HCT116 (cell line): ENCODE data around the gene CNN1. TPM values are rescaled to one million over a fixed set of nuclear protein-coding genes. Genes with fewer than 3 reads are reported as not detected.

Experiments
- ATAC-seq: fragments of 200-7000 bp; cut with Tn5 transposase; 2 replicates; pipeline ENCODE4 v1.9.1; 2020; ENCODE audit warnings: mild to moderate bottlenecking, moderate library complexity
- BruUV-seq: library from RNA; stranded (reverse); fragments of 400-500 nt; replicated peaks from 2 replicates; lab custom pipeline; 2021; lab: Mats Ljungman, UMichigan
- CTCF ChIA-PET: fragments of 300-600 bp; sonication (Branson Sonifier 250); formaldehyde crosslinking; loops from one replicate; lab custom pipeline; 2021; ENCODE audit warnings: antibody characterized with exemption; lab: Charles Lee
- POLR2A ChIA-PET: fragments of 300-600, 350-600 bp; sonication (Branson Sonifier 250); formaldehyde crosslinking; loops from one replicate; lab custom pipeline; 2021; ENCODE audit warnings: antibody characterized with exemption; lab: Charles Lee
- RAD21 ChIA-PET, 2 experiments: fragments of 300-600 bp; sonication (Branson Sonifier 250); formaldehyde crosslinking; loops; one replicate each; lab custom pipeline; 2023; ENCODE audit warnings: low total read pairs in 2 of 2; ENCODE audit not compliant: uncharacterized antibody in 2 of 2, unreplicated experiment in 2 of 2, low non-redundant PET in 1 of 2; lab: Charles Lee
- DNase-seq: peaks from one replicate; pipeline ENCODE4 v3.0.0-alpha.2; 2010; ENCODE audit warnings: low read depth, low spot score
- H2AFZ ChIP-seq: fragments of 200-600 bp; shearing (Covaris generic), sonication (generic); 2 replicates; pipeline ENCODE4 v1.6.1; 2017; ENCODE audit warnings: low read depth, mixed run types, mixed read lengths, antibody characterized with exemption, low read length; ENCODE audit not compliant: poor library complexity, severe bottlenecking
- H3K27ac ChIP-seq: 2 replicates; pipeline ENCODE4 v1.5.1; 2012; ENCODE audit warnings: low read depth, low read length
- H3K27me3 ChIP-seq: fragments of 200-600 bp; sonication (generic); 2 replicates; pipeline ENCODE4 v1.6.1; 2016; ENCODE audit warnings: mixed run types, low read length, mixed read lengths; ENCODE audit not compliant: insufficient read depth
- H3K36me3 ChIP-seq, 2 experiments: fragments of 200-500 bp in 1 of 2; fragments of 200-600 bp in 1 of 2; sonication (Bioruptor generic) in 1 of 2; sonication (generic) in 1 of 2; 2 replicates each; pipeline versions ENCODE4 v1.5.1 to v1.6.1; 2014 to 2016; ENCODE audit warnings: low read length in 2 of 2, inconsistent platforms in 1 of 2, mixed read lengths in 1 of 2, mixed run types in 1 of 2; ENCODE audit not compliant: insufficient read depth in 2 of 2, control insufficient read depth in 1 of 2
- H3K4me1 ChIP-seq, 2 experiments: fragments of 200-600 bp in 1 of 2; sonication (generic) in 1 of 2; 2 replicates each; pipeline versions ENCODE4 v1.5.1 to v1.6.1; 2012 to 2017; ENCODE audit warnings: low read length in 2 of 2, inconsistent platforms in 1 of 2, mild to moderate bottlenecking in 1 of 2, mixed read lengths in 1 of 2, mixed run types in 1 of 2, moderate library complexity in 1 of 2; ENCODE audit not compliant: insufficient read depth in 2 of 2, control insufficient read depth in 1 of 2
- H3K4me2 ChIP-seq: fragments of 200-600 bp; sonication (generic); 2 replicates; pipeline ENCODE4 v1.6.1; 2017; ENCODE audit warnings: mixed run types, low read length, mixed read lengths
- H3K4me3 ChIP-seq, 2 experiments: fragments of 200-600 bp in 1 of 2; sonication (generic) in 1 of 2; replicated peaks in 1 of 2; 2 replicates each; pipeline ENCODE4 v1.5.1; 2011 to 2016; ENCODE audit warnings: low read length in 2 of 2, control low read depth in 1 of 2, low read depth in 1 of 2, mild to moderate bottlenecking in 1 of 2, mixed read lengths in 1 of 2, mixed run types in 1 of 2
- H3K79me2 ChIP-seq: fragments of 200-600 bp; sonication (generic); 2 replicates; pipeline ENCODE4 v1.6.1; 2017; ENCODE audit warnings: mild to moderate bottlenecking, mixed run types, low read length, moderate library complexity, mixed read lengths; ENCODE audit not compliant: insufficient read depth
- H3K9ac ChIP-seq: fragments of 200-600 bp; sonication (generic); 2 replicates; pipeline ENCODE4 v1.6.1; 2016; ENCODE audit warnings: low read length, mixed read lengths
- H3K9me2 ChIP-seq: fragments of 200-600 bp; sonication (generic), shearing (Covaris generic); 2 replicates; pipeline ENCODE4 v1.6.1; 2017; ENCODE audit warnings: mixed run types, mild to moderate bottlenecking, moderate library complexity; ENCODE audit not compliant: insufficient read depth
- H3K9me3 ChIP-seq, 2 experiments: fragments of 200-500 bp in 1 of 2; fragments of 200-600 bp in 1 of 2; sonication (Bioruptor generic) in 1 of 2; sonication (generic) in 1 of 2; 2 replicates each; pipeline ENCODE4 v1.6.1; 2014 to 2017; ENCODE audit warnings: low read length in 2 of 2, mixed read lengths in 2 of 2, inconsistent platforms in 1 of 2, low read depth in 1 of 2, mild to moderate bottlenecking in 1 of 2, mixed run types in 1 of 2, moderate library complexity in 1 of 2; ENCODE audit not compliant: control insufficient read depth in 1 of 2, insufficient read depth in 1 of 2
- H4K20me1 ChIP-seq: fragments of 200-600 bp; sonication (generic), shearing (Covaris generic); 2 replicates; pipeline ENCODE4 v1.6.1; 2017; ENCODE audit warnings: mixed run types, mild to moderate bottlenecking, moderate library complexity; ENCODE audit not compliant: insufficient read depth
- ATF3 ChIP-seq: IDR thresholded peaks from 2 replicates; pipeline ENCODE4 v1.6.1; 2012
- CTCF ChIP-seq, 3 experiments: fragments of 200-600 bp in 1 of 3; sonication (generic) in 1 of 3; IDR thresholded peaks in 2 of 3; conservative IDR thresholded peaks in 1 of 3; 2 replicates each; pipeline ENCODE4 v1.5.1; 2012 to 2017; ENCODE audit warnings: low read depth in 2 of 3, low read length in 2 of 3, antibody characterized with exemption in 1 of 3, borderline replicate concordance in 1 of 3, control low read depth in 1 of 3, mild to moderate bottlenecking in 1 of 3, mixed read lengths in 1 of 3, mixed run types in 1 of 3, moderate library complexity in 1 of 3; ENCODE audit not compliant: insufficient read depth in 1 of 3
- EGR1 ChIP-seq: IDR thresholded peaks from 2 replicates; pipeline ENCODE4 v1.6.1; 2012; ENCODE audit warnings: low read depth
- ELF1 ChIP-seq: IDR thresholded peaks from 2 replicates; pipeline ENCODE4 v1.6.1; 2012; ENCODE audit warnings: low read depth, borderline replicate concordance
- EZH2 ChIP-seq: fragments of 200-600 bp; sonication (generic); IDR thresholded peaks from 2 replicates; pipeline ENCODE4 v1.6.1; 2017; ENCODE audit warnings: antibody characterized with exemption, mixed run types
- FOSL1 ChIP-seq: IDR thresholded peaks from 2 replicates; pipeline ENCODE4 v1.6.1; 2012; ENCODE audit warnings: low read depth
- MAX ChIP-seq: IDR thresholded peaks from 2 replicates; pipeline ENCODE4 v1.6.1; 2012
- REST ChIP-seq: IDR thresholded peaks from 2 replicates; pipeline ENCODE4 v1.6.1; 2012; ENCODE audit warnings: low read depth
- SIN3A ChIP-seq: IDR thresholded peaks from 2 replicates; pipeline ENCODE4 v1.6.1; 2012; ENCODE audit warnings: low read depth
- SP1 ChIP-seq: IDR thresholded peaks from 2 replicates; pipeline ENCODE4 v1.6.1; 2012; ENCODE audit warnings: low read depth
- SRF ChIP-seq: IDR thresholded peaks from 2 replicates; pipeline ENCODE4 v1.6.1; 2012; ENCODE audit warnings: low read depth
- ZBTB33 ChIP-seq: IDR thresholded peaks from 2 replicates; pipeline ENCODE4 v1.6.1; 2011; ENCODE audit warnings: mild to moderate bottlenecking, low read length, moderate library complexity; ENCODE audit not compliant: insufficient replicate concordance; ENCODE audit errors: extremely low read depth
- intact Hi-C: fragments of 100-400 bp; cut with micrococcal nuclease; formaldehyde crosslinking; loops from 2 replicates; pipeline ENCODE4 v1.10.0; 2022
- total RNA-seq: library from RNA; stranded (reverse); gene quantifications from one replicate; pipeline ENCODE4 v1.2.1, GENCODE V29; 2021; ENCODE audit not compliant: unreplicated experiment

The CNN1 gene
- total RNA-seq, 1 experiment from 2014 or later = 0.64 TPM

- POLR2A ChIA-PET = no interaction called here
- intact Hi-C loops = no loop called here
- no peaks in the 10 kb centered on the region for H3K4me1 ChIP-seq
- no peak overlapping the region for H3K4me3 ChIP-seq
- TF ChIP-seq ELF1 (no peak), FOSL1 (no peak), EZH2 (no peak)
- TF ChIP-seq, all 23 proteins: peak for 0
- DNase-seq (no peak), ATAC-seq (no peak)
- RAD21 ChIA-PET = no interaction called here
- Histone ChIP-seq H3K27me3 (no peaks in the 10 kb centered on the region), H3K9me3 (no peaks in the 10 kb centered on the region), H3K9ac (no peak overlapping the region), H2AFZ (no peak overlapping the region), H3K36me3 (no peaks in the 10 kb centered on the region; a peak in 1 of 4 replicates), H3K9me2 (no peaks in the 10 kb centered on the region), H3K79me2 (no peaks in the 10 kb centered on the region), H3K27ac (no peak overlapping the region), H4K20me1 (no peaks in the 10 kb centered on the region), H3K4me2 (no peak overlapping the region)
- BruUV-seq = no TSS peak
- CTCF ChIA-PET = no interaction called here
These were observed 49.3 kb upstream of the CNN1 start for GRCh38 chr19:11489378-11489777.

GRCh38 chr19:11494634-11495285 is 43.9 kb upstream of the CNN1 start:
- H3K79me2 ChIP-seq = no peaks in the 10 kb centered on the region
- DNase-seq = no peak
- no peak for ATAC-seq
- intact Hi-C loops = no loop called here
- H3K4me3 ChIP-seq = no peak overlapping the region
- H4K20me1 ChIP-seq = no peaks in the 10 kb centered on the region
- ChIA-PET CTCF (no interaction called here), RAD21 (no interaction called here), POLR2A (no interaction called here)
- H3K27me3 ChIP-seq = no peaks in the 10 kb centered on the region
- H3K4me2 ChIP-seq = no peak overlapping the region
- H3K36me3 ChIP-seq = peaks cover 0 to 5% of the 10 kb centered on the region in 2 experiments; a peak in 2 of 4 replicates
- no peak overlapping the region for H3K27ac ChIP-seq
- H3K9me3 ChIP-seq = no peaks in the 10 kb centered on the region
- no peak overlapping the region for H2AFZ ChIP-seq
- no peak overlapping the region for H3K9ac ChIP-seq
- no TSS peak for BruUV-seq
- no peaks in the 10 kb centered on the region for H3K9me2 ChIP-seq
- peaks cover 4 to 15% of the 10 kb centered on the region in 2 experiments for H3K4me1 ChIP-seq
- TF ChIP-seq EGR1 = no peak
- no peak for TF ChIP-seq EZH2
- TF ChIP-seq SP1 = no peak
- no peak for TF ChIP-seq ZBTB33
- no peak for TF ChIP-seq ATF3
- no peak for TF ChIP-seq CTCF (IDR thresholded peaks at IDR 0.05 in 2 of 3, conservative IDR thresholded peaks at IDR 0.05 in 1 of 3; ENCODE audit: borderline replicate concordance in 1 of 3, insufficient read depth in 1 of 3, low read depth in 2 of 3, low read length in 2 of 3)
- no peak for TF ChIP-seq MAX
- no peak for TF ChIP-seq SRF
- TF ChIP-seq SIN3A = no peak
- TF ChIP-seq REST = no peak
